Hematopoietic multipotent progenitor cell (in vitro differentiated cells): ENCODE data around the gene HNRNPLL. TPM values are rescaled to one million over a fixed set of nuclear protein-coding genes. Genes with fewer than 3 reads are reported as not detected.

Source experiments
- total RNA-seq: library from RNA; depleted of rRNA; stranded (reverse); fragments of >200 nt; gene quantifications from one replicate; pipeline ENCODE4 v1.2.3, GENCODE V29; 2012

Gene HNRNPLL
- total RNA-seq, 1 donor: 18.9 TPM

Other genes with a start within 250 kb of the HNRNPLL start
- gene ATL2, start 225.7 kb downstream of the HNRNPLL start, total RNA-seq: 68.7 TPM
- 6.2 TPM for gene GALM, start 63.2 kb upstream of the HNRNPLL start, total RNA-seq
- gene SRSF7, start 148.4 kb upstream of the HNRNPLL start, total RNA-seq: 93.2 TPM
- gene GEMIN6, start 175.3 kb upstream of the HNRNPLL start, total RNA-seq: 4.0 TPM